Retinal pigment epithelial cell (primary cell): ENCODE results near the gene PARVB.

ENCODE experiments used
- DNase-seq: peaks from one replicate; pipeline ENCODE4 v3.0.0-alpha.2; 2010; ENCODE audit warnings: low read depth
- H3K4me3 ChIP-seq: 2 replicates; pipeline ENCODE4 v1.5.1; 2011; ENCODE audit warnings: mild to moderate bottlenecking, low read length, control low read depth, moderate library complexity
- CTCF ChIP-seq: conservative IDR thresholded peaks from 2 replicates; pipeline ENCODE4 v1.5.1; 2011; ENCODE audit warnings: low read depth, low read length, control low read depth, inconsistent platforms

PARVB gene

GRCh38 chr22:44179989-44180705, 156.0 kb downstream of the PARVB start:
- no peak overlapping the region for H3K4me3 ChIP-seq
- TF ChIP-seq CTCF, result no peak
- no peak for DNase-seq

- TF ChIP-seq CTCF, result no peak
- H3K4me3 ChIP-seq, result no peak within 1 kb of the TSS
- no peak for DNase-seq
These were observed 156.6 kb downstream of the PARVB start, which contains the start of gene PARVG for GRCh38 chr22:44180706-44181032. Gene PARVG (plus strand): TSS chr22:44180925. CDS start chr22:44183330, 2,405 bp downstream.

- no peak overlapping the region for H3K4me3 ChIP-seq
- DNase-seq, result no peak
- TF ChIP-seq CTCF, result no peak
These were observed 157.2 kb downstream of the PARVB start for GRCh38 chr22:44181033-44181911.

GRCh38 chr22:44181912-44182587, 157.9 kb downstream of the PARVB start:
- no peak overlapping the region for H3K4me3 ChIP-seq
- TF ChIP-seq CTCF, result no peak
- no peak for DNase-seq

- no peak for DNase-seq
- no peak for TF ChIP-seq CTCF
- H3K4me3 ChIP-seq, result no peak overlapping the region
These were observed 158.6 kb downstream of the PARVB start for GRCh38 chr22:44182588-44183286.

- no peak overlapping the region for H3K4me3 ChIP-seq
- no peak for DNase-seq
- TF ChIP-seq CTCF, result no peak
These were observed 159.1 kb downstream of the PARVB start for GRCh38 chr22:44183287-44183588.
